Colonic mucosa (tissue), 4 donors: ENCODE data around the gene PTPRT. TPM values are rescaled to one million over a fixed set of nuclear protein-coding genes. Genes with fewer than 3 reads are reported as not detected.

Experiments used
- DNase-seq: peaks from one replicate; pipeline ENCODE4 v3.0.0-alpha.2; 2020
- H3K27ac ChIP-seq: fragments of 200-600 bp; one replicate; pipeline ENCODE4 v1.8.0; 2021
- H3K27me3 ChIP-seq: fragments of 200-600 bp; one replicate; pipeline ENCODE4 v1.8.0; 2021
- H3K36me3 ChIP-seq: fragments of 200-600 bp; one replicate; pipeline ENCODE4 v1.8.0; 2021
- H3K4me1 ChIP-seq: fragments of 200-600 bp; one replicate; pipeline ENCODE4 v1.8.0; 2021; ENCODE audit warnings: mild to moderate bottlenecking
- H3K4me3 ChIP-seq: fragments of 200-600 bp; one replicate; pipeline ENCODE4 v1.8.0; 2021
- H3K9ac ChIP-seq, 2 donors: one replicate each; pipeline ENCODE4 v1.7.0; 2013; ENCODE audit warnings: control low read depth in 2 of 2, low read depth in 2 of 2, low read length in 2 of 2
- H3K9me3 ChIP-seq: fragments of 200-600 bp; one replicate; pipeline ENCODE4 v1.8.0; 2021
- intact Hi-C: fragments of 100-400 bp; cut with DNase I; formaldehyde crosslinking; loops from one replicate; pipeline ENCODE4 v1.14.1; 2022
- total RNA-seq, 2 donors: library from RNA; stranded (reverse); fragmentation: NEBNext Ultra II Directional in 1 of 2; extraction: Animal tissue kit (Norgen Biotek cat#: 25700) in 1 of 2; gene quantifications; one replicate each; pipeline ENCODE4 v1.2.1, GENCODE V29; 2021
- TF ChIP-seq, protein P1 (sequence below): fragments of 200-600 bp; IDR thresholded peaks from one replicate; pipeline ENCODE4 v1.8.0; 2022; ENCODE audit warnings: antibody characterized with exemption, mild to moderate bottlenecking
- donor health status: healthy.
- donor health status: DM: no; HTN: no; CAD: no.
- donor health status: DM: no; HTN: no; CAD: no.

Gene PTPRT
- total RNA-seq, 2 donors from 2014 or later, result 0.11 to 0.12 TPM

- Histone ChIP-seq H3K4me1 (no peaks in the 10 kb centered on the region), H3K27me3 (no peaks in the 10 kb centered on the region), H3K36me3 (no peaks in the 10 kb centered on the region), H3K27ac (no peak overlapping the region), H3K9me3 (no peaks in the 10 kb centered on the region), H3K4me3 (no peak overlapping the region), H3K9ac (no peak overlapping the region)
- TF ChIP-seq, protein P1, sequence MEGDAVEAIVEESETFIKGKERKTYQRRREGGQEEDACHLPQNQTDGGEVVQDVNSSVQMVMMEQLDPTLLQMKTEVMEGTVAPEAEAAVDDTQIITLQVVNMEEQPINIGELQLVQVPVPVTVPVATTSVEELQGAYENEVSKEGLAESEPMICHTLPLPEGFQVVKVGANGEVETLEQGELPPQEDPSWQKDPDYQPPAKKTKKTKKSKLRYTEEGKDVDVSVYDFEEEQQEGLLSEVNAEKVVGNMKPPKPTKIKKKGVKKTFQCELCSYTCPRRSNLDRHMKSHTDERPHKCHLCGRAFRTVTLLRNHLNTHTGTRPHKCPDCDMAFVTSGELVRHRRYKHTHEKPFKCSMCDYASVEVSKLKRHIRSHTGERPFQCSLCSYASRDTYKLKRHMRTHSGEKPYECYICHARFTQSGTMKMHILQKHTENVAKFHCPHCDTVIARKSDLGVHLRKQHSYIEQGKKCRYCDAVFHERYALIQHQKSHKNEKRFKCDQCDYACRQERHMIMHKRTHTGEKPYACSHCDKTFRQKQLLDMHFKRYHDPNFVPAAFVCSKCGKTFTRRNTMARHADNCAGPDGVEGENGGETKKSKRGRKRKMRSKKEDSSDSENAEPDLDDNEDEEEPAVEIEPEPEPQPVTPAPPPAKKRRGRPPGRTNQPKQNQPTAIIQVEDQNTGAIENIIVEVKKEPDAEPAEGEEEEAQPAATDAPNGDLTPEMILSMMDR, result no peak
- intact Hi-C loops, result no loop called here
- DNase-seq, result no peak
Measured at GRCh38 chr20:42159808-42160207, 1029.9 kb downstream of the PTPRT start.

GRCh38 chr20:42158272-42158671, 1031.4 kb downstream of the PTPRT start:
- intact Hi-C loops, result no loop called here
- no peak overlapping the region for H3K9ac ChIP-seq
- H3K27me3 ChIP-seq, result no peaks in the 10 kb centered on the region
- TF ChIP-seq, protein P1, result no peak
- no peak overlapping the region for H3K4me3 ChIP-seq
- H3K9me3 ChIP-seq, result no peaks in the 10 kb centered on the region
- H3K36me3 ChIP-seq, result no peaks in the 10 kb centered on the region
- DNase-seq, result no peak
- H3K4me1 ChIP-seq, result no peaks in the 10 kb centered on the region
- no peak overlapping the region for H3K27ac ChIP-seq

GRCh38 chr20:42155586-42155985, 1034.1 kb downstream of the PTPRT start:
- intact Hi-C loops, result no loop called here
- Histone ChIP-seq H3K9ac (no peak overlapping the region), H3K27ac (no peak overlapping the region), H3K4me3 (no peak overlapping the region), H3K27me3 (no peaks in the 10 kb centered on the region), H3K9me3 (no peaks in the 10 kb centered on the region), H3K36me3 (no peaks in the 10 kb centered on the region), H3K4me1 (no peaks in the 10 kb centered on the region)
- no peak for DNase-seq
- TF ChIP-seq, protein P1, result no peak

GRCh38 chr20:42152575-42152974, 1037.1 kb downstream of the PTPRT start:
- H3K4me1 ChIP-seq, result no peaks in the 10 kb centered on the region
- H3K9ac ChIP-seq, result no peak overlapping the region
- H3K36me3 ChIP-seq, result no peaks in the 10 kb centered on the region
- H3K27me3 ChIP-seq, result no peaks in the 10 kb centered on the region
- no peaks in the 10 kb centered on the region for H3K9me3 ChIP-seq
- H3K27ac ChIP-seq, result no peak overlapping the region
- TF ChIP-seq, protein P1, result no peak
- intact Hi-C loops, result no loop called here
- DNase-seq, result no peak
- H3K4me3 ChIP-seq, result no peak overlapping the region

DNA sequence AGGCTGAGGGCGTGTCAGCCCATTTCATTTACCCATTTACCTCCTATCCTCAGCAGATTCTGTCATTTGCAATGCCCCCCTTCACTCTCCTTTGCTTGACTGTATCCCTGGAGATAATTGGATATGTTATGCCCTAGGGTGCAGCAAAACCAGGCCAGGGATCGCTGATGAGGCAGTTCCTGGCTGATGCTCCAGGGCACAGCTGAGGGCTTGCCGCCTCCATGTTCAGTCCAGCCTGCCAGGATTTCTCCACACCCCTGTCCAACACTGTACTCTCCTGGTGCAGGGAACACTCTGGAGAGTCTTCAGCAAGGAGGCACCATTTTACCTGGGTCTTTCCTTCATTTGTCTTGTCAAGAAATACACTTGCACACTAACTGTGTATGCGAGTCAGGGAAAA, 1039.5 kb downstream of the PTPRT start:
- Histone ChIP-seq H3K4me1 (no peaks in the 10 kb centered on the region), H3K36me3 (no peaks in the 10 kb centered on the region), H3K27ac (no peak overlapping the region), H3K9ac (no peak overlapping the region), H3K9me3 (no peaks in the 10 kb centered on the region), H3K4me3 (no peak overlapping the region), H3K27me3 (no peaks in the 10 kb centered on the region)
- TF ChIP-seq, protein P1, result no peak
- DNase-seq, result no peak
- intact Hi-C loops, result no loop called here

GRCh38 chr20:42138729-42139128, 1051.0 kb downstream of the PTPRT start:
- TF ChIP-seq, protein P1, result no peak
- H3K4me3 ChIP-seq, result no peak overlapping the region
- no peaks in the 10 kb centered on the region for H3K9me3 ChIP-seq
- DNase-seq, result no peak
- H3K27me3 ChIP-seq, result no peaks in the 10 kb centered on the region
- H3K27ac ChIP-seq, result no peak overlapping the region
- H3K9ac ChIP-seq, result no peak overlapping the region
- intact Hi-C loops, result no loop called here
- no peaks in the 10 kb centered on the region for H3K4me1 ChIP-seq
- H3K36me3 ChIP-seq, result no peaks in the 10 kb centered on the region
